Measurements from ENCODE around the gene ANKS3. TPM values are rescaled to one million over a fixed set of nuclear protein-coding genes. Genes with fewer than 3 reads are reported as not detected.

The ANKS3 gene
- total RNA-seq, 1 experiment from 2014 or later: 25.5 TPM

DNA sequence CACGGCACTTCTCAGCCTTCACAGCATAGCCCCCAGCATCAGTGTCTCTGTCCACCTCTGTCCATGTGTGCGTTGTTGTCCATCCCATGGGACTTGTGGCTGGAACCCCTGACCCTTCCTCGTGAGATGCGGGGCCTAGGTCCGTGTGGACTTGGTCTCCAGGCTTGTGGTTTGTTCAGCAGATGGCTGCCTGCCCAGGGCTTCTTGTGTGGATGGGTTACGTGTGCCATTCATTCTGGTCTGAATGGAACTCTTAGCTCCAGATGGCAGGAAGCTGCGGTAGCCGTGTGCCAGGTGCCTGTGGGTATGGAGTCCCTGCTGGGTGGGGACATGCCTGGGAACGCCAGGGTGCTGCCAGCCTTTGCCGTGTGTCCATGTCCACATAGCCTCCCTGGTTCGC, 72.4 kb downstream of the ANKS3 start:
- no peak for DNase-seq (ENCODE audit: low read depth, low spot score)
- Histone ChIP-seq H3K9ac (ENCODE audit: low read length) (no peak overlapping the region), H3K27me3 (ENCODE audit: insufficient read depth, low read length) (no peaks in the 10 kb centered on the region), H3K9me3 (ENCODE audit: control insufficient read depth in 1 of 2, insufficient read depth in 1 of 2, low read depth in 1 of 2, low read length in 2 of 2) (no peaks in the 10 kb centered on the region), H2AFZ (ENCODE audit: low read depth, low read length, poor library complexity, severe bottlenecking) (no peak overlapping the region), H3K9me2 (ENCODE audit: insufficient read depth) (no peaks in the 10 kb centered on the region), H3K36me3 (ENCODE audit: control insufficient read depth in 1 of 2, insufficient read depth in 2 of 2, low read length in 2 of 2) (peaks cover 4 to 7% of the 10 kb centered on the region in 2 experiments; a peak in 2 of 4 replicates), H4K20me1 (ENCODE audit: insufficient read depth) (no peaks in the 10 kb centered on the region), H3K27ac (ENCODE audit: low read depth, low read length) (no peak overlapping the region), H3K4me1 (ENCODE audit: control insufficient read depth in 1 of 2, insufficient read depth in 2 of 2, low read length in 2 of 2) (0 out of 4 replicates have a peak, but pooled peaks cover 0 to 10% of the 10 kb centered on the region in 2 experiments), H3K4me2 (ENCODE audit: low read length) (no peak overlapping the region), H3K79me2 (ENCODE audit: insufficient read depth, low read length) (no peaks in the 10 kb centered on the region), H3K4me3 (replicated peaks in 1 of 2; ENCODE audit: low read depth in 1 of 2, low read length in 2 of 2) (no peak overlapping the region)
- intact Hi-C loops (cut with micrococcal nuclease): no loop called here
- BruUV-seq (replicated peaks): no TSS peak
- CTCF ChIA-PET: no interaction called here
- TF ChIP-seq, protein P1, sequence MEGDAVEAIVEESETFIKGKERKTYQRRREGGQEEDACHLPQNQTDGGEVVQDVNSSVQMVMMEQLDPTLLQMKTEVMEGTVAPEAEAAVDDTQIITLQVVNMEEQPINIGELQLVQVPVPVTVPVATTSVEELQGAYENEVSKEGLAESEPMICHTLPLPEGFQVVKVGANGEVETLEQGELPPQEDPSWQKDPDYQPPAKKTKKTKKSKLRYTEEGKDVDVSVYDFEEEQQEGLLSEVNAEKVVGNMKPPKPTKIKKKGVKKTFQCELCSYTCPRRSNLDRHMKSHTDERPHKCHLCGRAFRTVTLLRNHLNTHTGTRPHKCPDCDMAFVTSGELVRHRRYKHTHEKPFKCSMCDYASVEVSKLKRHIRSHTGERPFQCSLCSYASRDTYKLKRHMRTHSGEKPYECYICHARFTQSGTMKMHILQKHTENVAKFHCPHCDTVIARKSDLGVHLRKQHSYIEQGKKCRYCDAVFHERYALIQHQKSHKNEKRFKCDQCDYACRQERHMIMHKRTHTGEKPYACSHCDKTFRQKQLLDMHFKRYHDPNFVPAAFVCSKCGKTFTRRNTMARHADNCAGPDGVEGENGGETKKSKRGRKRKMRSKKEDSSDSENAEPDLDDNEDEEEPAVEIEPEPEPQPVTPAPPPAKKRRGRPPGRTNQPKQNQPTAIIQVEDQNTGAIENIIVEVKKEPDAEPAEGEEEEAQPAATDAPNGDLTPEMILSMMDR (IDR thresholded peaks at IDR 0.05 in 2 of 3, conservative IDR thresholded peaks at IDR 0.05 in 1 of 3; ENCODE audit: borderline replicate concordance in 1 of 3, insufficient read depth in 1 of 3, low read depth in 2 of 3, low read length in 2 of 3): no peak
- TF ChIP-seq, protein P2, sequence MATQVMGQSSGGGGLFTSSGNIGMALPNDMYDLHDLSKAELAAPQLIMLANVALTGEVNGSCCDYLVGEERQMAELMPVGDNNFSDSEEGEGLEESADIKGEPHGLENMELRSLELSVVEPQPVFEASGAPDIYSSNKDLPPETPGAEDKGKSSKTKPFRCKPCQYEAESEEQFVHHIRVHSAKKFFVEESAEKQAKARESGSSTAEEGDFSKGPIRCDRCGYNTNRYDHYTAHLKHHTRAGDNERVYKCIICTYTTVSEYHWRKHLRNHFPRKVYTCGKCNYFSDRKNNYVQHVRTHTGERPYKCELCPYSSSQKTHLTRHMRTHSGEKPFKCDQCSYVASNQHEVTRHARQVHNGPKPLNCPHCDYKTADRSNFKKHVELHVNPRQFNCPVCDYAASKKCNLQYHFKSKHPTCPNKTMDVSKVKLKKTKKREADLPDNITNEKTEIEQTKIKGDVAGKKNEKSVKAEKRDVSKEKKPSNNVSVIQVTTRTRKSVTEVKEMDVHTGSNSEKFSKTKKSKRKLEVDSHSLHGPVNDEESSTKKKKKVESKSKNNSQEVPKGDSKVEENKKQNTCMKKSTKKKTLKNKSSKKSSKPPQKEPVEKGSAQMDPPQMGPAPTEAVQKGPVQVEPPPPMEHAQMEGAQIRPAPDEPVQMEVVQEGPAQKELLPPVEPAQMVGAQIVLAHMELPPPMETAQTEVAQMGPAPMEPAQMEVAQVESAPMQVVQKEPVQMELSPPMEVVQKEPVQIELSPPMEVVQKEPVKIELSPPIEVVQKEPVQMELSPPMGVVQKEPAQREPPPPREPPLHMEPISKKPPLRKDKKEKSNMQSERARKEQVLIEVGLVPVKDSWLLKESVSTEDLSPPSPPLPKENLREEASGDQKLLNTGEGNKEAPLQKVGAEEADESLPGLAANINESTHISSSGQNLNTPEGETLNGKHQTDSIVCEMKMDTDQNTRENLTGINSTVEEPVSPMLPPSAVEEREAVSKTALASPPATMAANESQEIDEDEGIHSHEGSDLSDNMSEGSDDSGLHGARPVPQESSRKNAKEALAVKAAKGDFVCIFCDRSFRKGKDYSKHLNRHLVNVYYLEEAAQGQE (IDR thresholded peaks at IDR 0.05; ENCODE audit: low read depth): no peak
- TF ChIP-seq ZNF274 (IDR thresholded peaks at IDR 0.05; ENCODE audit: low read depth, low read length) (no peak), YY1 (IDR thresholded peaks at IDR 0.05; ENCODE audit: extremely low read depth, insufficient replicate concordance, low read depth, low read length) (no peak)
- no peak for ATAC-seq
- POLR2A ChIA-PET: no interaction called here
- RAD21 ChIA-PET (ENCODE audit: low non-redundant PET in 1 of 2, low total read pairs in 2 of 2, uncharacterized antibody in 2 of 2, unreplicated experiment in 2 of 2): no interaction called here
